ENCODE results near the gene TRMT11.
"Not testable (repeated sequence)": the region's sequence is repeated elsewhere in the genome, so short reads cannot be mapped to it uniquely, and the experiment has no call there.

The TRMT11 gene

GRCh38 chr6:125956506-125957390 is 29.6 kb upstream of the TRMT11 start, which contains the start of gene HINT3:
Gene HINT3 (plus strand): TSS chr6:125956770. CDS start chr6:125956978, 208 bp downstream.
- DNase-seq (ENCODE audit: low spot score) = peak; percentile 98

GRCh38 chr6:125957391-125957693 is 29.0 kb upstream of the TRMT11 start:
- DNase-seq (ENCODE audit: low spot score) = no peak

DNA sequence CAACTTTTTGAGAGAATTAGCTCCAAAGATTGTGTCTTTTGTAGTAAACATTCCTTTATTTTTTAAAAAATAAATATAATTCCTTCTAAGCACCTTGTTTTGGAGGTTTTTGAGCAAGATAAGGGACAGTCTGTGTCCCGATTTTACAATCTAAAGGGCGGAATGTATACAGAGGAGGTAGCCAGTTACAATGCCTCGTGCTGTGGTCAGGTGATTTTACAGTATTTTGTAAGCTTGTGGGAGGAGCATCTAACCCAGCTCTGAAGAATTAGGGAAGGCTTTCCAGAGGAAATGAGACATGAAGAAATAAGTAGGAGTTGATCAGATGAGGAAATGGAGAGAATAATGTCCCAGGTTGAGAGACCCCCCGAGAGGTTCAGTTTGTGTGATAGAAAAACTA is 28.5 kb upstream of the TRMT11 start:
- DNase-seq (ENCODE audit: low spot score) = peak; percentile 67

DNA sequence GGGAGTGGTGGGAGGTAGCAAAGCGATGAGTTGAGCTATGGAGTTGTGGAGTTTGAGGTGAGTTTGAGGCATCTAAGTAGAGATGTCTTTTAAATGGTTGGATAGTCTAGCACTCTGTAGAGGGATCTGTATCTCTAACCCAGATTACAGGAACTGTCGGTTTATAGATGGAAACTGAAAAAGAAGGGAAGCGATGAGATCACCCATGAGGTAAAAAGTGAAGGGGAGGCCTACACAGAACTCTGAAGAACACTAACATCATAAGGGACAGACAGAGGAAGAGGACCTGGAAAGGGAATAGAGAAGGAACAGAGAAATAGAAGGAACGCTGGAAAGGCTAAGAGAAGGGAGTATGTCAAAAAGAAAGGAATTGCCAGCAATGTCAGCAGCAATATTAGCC is 27.3 kb upstream of the TRMT11 start:
- DNase-seq (ENCODE audit: low spot score) = no peak

GRCh38 chr6:125961117-125961516 is 25.2 kb upstream of the TRMT11 start:
- no peak for DNase-seq (ENCODE audit: low spot score)

DNA sequence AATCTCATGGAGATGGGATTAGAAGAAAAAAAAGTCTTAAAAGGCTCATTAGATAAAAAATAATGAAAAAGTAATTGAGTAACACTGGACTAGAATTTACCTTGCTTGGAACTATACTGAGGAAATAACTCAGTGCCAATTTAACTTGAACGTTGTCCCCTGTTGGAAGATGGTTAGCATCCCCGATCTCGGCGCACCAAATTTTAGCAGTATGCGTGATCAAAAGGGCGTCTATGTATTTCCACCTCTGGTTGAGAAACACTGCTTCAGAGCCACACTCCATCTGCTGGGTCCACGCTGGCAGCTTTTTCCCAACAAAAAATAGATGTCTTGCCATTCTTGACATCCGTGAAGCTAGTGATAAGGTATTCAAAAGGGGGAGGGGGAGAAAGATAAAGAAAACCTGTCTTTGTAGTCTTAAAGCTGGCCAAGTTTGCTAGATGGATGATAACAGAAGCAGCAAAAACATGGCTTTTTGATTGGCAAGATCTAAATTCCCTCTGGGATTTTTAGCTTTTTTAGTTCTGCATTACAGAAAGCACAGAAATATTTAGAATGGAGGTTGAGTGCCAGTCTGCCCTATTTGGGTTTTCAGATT is 23.3 kb upstream of the TRMT11 start:
- no peak for DNase-seq (ENCODE audit: low spot score)

- no peak for DNase-seq (ENCODE audit: low spot score)
These were observed 22.5 kb upstream of the TRMT11 start for GRCh38 chr6:125963817-125964216.

GRCh38 chr6:125966569-125966968 is 19.8 kb upstream of the TRMT11 start:
- DNase-seq (ENCODE audit: low spot score) = no peak

- no peak for DNase-seq (ENCODE audit: low spot score)
These were observed 17.8 kb upstream of the TRMT11 start for GRCh38 chr6:125968493-125968892.

GRCh38 chr6:125970760-125971159 is 15.6 kb upstream of the TRMT11 start:
- DNase-seq (ENCODE audit: low spot score) = no peak

- DNase-seq (ENCODE audit: low spot score) = not testable (repeated sequence)
These were observed 13.9 kb upstream of the TRMT11 start for GRCh38 chr6:125972478-125972877.

- DNase-seq (ENCODE audit: low spot score) = peak; percentile 73
These were observed 12.0 kb upstream of the TRMT11 start for GRCh38 chr6:125974214-125974866.

DNA sequence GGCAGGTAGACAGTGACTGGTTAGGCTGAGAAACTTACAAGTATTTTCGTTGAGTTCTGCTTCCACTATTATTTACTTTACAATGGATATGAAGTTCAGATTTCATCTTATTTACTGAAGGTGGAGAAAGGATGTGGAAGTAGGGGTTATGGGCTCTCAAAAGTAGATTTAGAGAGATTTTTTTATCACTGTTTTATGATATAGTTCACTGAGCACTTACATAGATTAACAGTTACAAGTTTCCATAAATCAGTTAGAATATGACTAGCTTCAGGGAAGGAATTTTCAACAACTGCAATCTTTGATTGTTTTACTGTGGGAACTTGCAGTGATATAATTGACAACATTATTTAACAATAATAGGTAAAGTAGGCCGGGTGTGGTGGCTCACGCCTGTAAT is 7.2 kb upstream of the TRMT11 start:
- DNase-seq (ENCODE audit: low spot score) = no peak

- DNase-seq (ENCODE audit: low spot score) = no peak
These were observed 4.7 kb upstream of the TRMT11 start for GRCh38 chr6:125981571-125982185.

DNA sequence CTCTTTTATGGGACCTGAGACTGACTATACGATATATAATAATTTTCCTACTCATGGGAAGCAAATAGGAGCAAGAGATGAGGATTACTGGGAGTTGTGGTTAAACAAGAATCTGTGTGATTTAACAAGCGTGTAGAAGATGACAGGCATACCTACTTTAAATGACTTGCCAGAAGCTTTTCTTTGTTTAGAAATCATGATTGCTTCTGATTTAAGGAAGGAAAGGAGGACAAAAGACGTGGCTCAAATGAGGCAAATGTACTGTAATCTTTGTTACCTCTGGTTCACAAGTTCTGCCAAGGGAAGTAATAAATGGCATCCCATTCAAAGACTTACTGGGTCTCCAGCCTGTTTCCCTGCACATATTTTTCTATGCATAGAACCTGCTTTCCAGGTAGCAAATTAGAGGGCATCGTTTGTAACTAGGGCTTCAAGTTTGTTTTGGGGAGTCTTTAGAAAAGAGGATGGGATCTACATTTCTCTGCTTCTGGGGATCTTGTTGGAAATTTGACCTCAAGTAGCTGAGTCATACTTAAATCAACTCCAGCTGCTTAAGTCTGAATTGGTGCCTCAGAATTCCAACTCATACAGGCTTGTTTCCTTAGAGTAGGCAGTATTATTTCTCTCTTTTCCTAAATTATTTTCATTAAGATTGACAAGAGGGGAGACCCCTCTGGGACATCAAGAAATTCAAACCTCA is 2.9 kb upstream of the TRMT11 start:
- DNase-seq (ENCODE audit: low spot score) = no peak

DNA sequence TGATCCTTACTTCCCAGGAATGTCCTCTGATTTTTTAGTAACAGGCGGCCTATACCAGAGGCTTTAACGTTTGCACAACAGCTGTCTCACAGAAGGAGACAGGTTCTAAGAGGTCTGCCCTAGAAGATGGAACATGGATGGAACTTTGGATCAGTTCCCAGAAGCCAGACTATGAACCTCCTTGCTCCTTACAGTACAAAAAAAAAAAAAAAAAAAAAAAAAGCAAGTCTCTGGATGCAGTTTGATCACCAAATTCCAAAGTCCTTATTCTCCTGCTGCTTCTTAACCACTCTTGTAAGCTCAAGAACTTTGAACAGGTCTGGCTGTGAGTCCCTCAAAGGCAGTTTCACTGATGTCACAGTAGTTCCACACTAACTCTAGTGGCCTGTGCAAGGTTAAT is 2.0 kb upstream of the TRMT11 start:
- no peak for DNase-seq (ENCODE audit: low spot score)

GRCh38 chr6:125985522-125985921 is 818 bp upstream of the TRMT11 start:
- no peak for DNase-seq (ENCODE audit: low spot score)

DNA sequence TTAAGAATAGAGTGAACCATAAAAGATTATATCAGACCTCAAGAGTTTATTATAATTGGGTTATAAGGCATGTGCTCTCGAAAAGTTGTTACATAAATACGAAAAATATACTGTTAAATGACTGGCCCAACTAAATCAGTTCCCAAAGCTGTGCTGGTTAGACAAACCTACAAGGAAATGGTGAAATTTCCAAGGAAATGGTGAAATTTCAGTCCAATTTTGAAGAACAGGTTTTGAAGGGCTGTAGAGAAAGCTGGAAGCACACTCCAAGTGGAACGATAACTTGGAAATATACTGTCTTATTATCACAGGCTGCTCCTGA is 400 bp upstream of the TRMT11 start:
- DNase-seq (ENCODE audit: low spot score) = no peak

DNA sequence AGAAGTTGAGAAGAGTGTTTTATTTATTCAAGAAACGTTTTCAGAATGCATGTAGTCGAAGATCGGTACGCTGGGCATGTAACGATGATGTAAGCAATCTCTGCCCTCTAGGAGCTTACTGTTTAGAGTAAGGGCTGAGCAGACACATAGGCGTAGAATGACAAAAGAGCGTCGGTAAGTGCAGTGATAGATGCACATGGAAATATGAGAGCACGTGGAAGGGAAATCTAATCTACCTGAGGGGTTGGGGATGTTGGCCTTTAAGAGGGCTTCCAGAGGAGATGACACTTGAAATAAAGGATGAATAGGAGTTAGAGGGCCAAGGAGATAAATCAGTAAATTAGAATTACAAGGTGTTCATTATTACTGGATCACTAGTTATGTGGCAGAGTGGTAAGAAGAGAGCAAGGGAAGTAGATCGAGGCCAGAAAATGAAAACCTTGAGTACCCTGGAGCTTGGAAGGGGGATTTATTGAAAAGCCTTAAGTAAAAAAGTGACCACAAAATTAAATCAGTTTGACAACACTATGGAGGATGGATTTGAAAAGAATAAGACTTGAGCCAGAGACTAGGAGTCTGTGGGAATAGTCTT is 782 bp downstream of the TRMT11 start:
- DNase-seq (ENCODE audit: low spot score) = no peak

DNA sequence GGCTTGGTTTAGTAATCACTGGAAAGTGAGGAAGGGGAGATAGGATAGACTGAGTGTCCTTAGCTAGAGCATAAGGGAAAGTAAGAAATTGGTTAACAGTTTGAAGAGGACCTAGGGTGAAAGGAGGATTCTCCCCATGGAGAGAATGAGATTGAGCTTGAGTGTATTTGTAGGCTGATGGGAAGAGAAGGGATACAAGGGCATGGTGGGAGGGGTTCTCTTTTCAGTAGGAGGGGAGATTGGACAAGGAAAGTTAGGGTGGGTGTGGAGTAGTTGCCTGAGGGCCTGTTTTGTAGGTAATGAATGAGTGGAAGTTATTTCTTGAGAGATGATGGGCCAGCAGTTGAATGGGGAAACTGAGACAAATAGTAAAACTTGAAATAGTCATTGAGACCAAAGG is 1.9 kb downstream of the TRMT11 start:
- DNase-seq (ENCODE audit: low spot score) = no peak

DNA sequence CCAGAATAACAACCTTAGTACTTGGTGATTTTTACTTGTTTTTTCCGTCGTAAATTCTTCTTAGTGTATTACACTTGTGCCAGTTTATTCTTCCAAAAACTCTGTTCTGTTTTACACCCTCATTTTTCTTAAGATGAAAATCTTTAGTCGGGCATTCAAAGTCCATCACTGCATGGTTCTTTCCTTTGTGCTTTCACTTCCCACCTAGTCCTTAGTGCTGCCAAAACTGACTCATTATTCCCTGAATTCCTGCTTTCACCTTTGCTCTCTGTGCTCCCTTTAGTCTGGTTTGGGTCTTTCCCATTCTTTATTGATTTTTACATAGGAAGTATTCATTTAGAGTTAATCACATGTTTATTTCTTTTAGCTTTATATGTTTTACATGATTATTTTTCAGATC is 3.3 kb downstream of the TRMT11 start:
- no peak for DNase-seq (ENCODE audit: low spot score)

DNA sequence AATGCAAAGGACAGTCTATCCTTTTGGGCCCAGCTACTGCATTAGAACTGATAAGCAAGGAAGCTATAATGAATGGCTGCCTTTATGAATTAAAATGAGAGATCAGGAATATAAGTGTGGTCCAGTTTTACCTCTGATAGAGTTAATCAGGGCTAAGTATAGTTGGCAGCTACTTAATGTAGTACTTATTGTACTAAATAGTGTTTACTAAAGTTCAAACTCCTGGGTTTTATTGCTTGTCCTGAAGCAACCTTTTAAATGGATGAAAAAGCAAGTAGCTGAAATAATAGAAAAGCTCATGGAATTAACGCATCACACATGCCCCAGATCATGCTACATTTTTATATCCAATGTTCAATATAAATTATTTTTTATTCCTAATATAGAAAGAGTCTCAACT is 5.3 kb downstream of the TRMT11 start:
- peak; percentile 6 for DNase-seq (ENCODE audit: low spot score)
